SH-SY5Y (cell line): ENCODE results near the gene ADAMTS17.

Experiments
- GATA2 ChIP-seq: IDR thresholded peaks from 2 replicates; pipeline ENCODE4 v1.6.1; 2011; ENCODE audit warnings: mild to moderate bottlenecking, low read depth, low read length
- GATA3 ChIP-seq: IDR thresholded peaks from 2 replicates; pipeline ENCODE4 v1.6.1; 2011; ENCODE audit warnings: low read depth, mild to moderate bottlenecking, low read length, moderate library complexity

DNA sequence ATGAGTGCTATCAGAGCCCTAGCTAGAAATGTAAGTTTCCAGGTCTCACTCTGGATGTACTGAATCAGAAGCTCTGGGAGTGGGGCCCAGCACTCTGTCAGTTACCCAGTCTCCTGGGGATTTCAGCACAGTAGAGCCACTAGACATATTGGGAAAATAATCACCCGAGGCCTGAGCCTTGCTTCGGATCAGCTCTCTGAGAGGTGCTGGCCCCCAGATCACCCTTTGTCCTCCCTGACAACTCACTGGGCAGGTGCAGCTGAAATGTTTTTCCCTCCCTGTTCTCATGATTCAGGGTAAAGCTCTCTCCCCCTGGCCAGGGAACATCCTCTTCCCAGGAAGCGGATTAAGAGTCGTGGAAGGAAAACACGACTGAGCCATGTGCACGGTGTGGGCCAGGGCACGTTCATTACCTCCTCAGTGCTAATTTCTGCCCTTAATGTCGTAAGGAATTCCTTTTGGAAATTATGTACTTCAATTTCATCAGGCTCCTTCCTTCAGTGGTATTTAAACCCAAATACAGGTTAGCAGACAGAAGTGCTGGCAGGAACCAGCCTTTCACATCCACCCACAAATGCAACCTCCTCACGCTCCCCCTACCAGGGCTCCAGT lies 311.8 kb downstream of the ADAMTS17 start:
- TF ChIP-seq GATA3 (no peak), GATA2 (no peak)
